NCI-H1436 (cell line): ENCODE data around the gene FAM222B.
"Not testable (repeated sequence)": the region's sequence is repeated elsewhere in the genome, so short reads cannot be mapped to it uniquely, and the experiment has no call there.

Source experiments
- DNase-seq: peaks from one replicate; lab custom pipeline; 2025; lab: John Stamatoyannopoulos, UW

The FAM222B gene

GRCh38 chr17:28744972-28745785 lies 97.4 kb downstream of the FAM222B start:
- peak; percentile 39 for DNase-seq

GRCh38 chr17:28744104-28744971 lies 98.3 kb downstream of the FAM222B start:
- DNase-seq: peak; percentile 59

GRCh38 chr17:28743243-28744103 lies 99.1 kb downstream of the FAM222B start, which contains the start of gene TRAF4:
Gene TRAF4, plus strand, starts transcription at chr17:28744011. Its CDS starts 102 bp downstream, at chr17:28744113.
- peak; percentile 92 for DNase-seq

- DNase-seq: no peak
Measured at GRCh38 chr17:28741358-28742349, 100.9 kb downstream of the FAM222B start.

- no peak for DNase-seq
Measured at GRCh38 chr17:28740406-28741357, 101.9 kb downstream of the FAM222B start.

- no peak for DNase-seq
Measured at GRCh38 chr17:28738680-28739384, 103.8 kb downstream of the FAM222B start.

GRCh38 chr17:28737770-28738679 lies 104.6 kb downstream of the FAM222B start:
- DNase-seq: no peak

GRCh38 chr17:28737316-28737715 lies 105.3 kb downstream of the FAM222B start:
- no peak for DNase-seq

- DNase-seq: not testable (repeated sequence)
Measured at GRCh38 chr17:28735913-28736769, 106.4 kb downstream of the FAM222B start.

GRCh38 chr17:28735242-28735722 lies 107.3 kb downstream of the FAM222B start:
- DNase-seq: no peak

- DNase-seq: no peak
Measured at GRCh38 chr17:28734712-28735241, 107.8 kb downstream of the FAM222B start.

- no peak for DNase-seq
Measured at GRCh38 chr17:28733346-28733745, 109.2 kb downstream of the FAM222B start.

GRCh38 chr17:28729950-28730330 lies 112.7 kb downstream of the FAM222B start:
- no peak for DNase-seq

- DNase-seq: peak; percentile 98
Measured at GRCh38 chr17:28728364-28729200, 114.0 kb downstream of the FAM222B start, which contains the start of gene NEK8. Gene NEK8, plus strand, starts transcription at chr17:28728788. Its CDS starts 26 bp downstream, at chr17:28728814.
